ENCODE data around the gene CDH12. TPM values are rescaled to one million over a fixed set of nuclear protein-coding genes. Genes with fewer than 3 reads are reported as not detected.
"Not testable (repeated sequence)": the region's sequence is repeated elsewhere in the genome, so short reads cannot be mapped to it uniquely, and the experiment has no call there.

CDH12 gene
- not detected in 2 replicates for total RNA-seq

- H3K27me3 Mint-ChIP-seq (ENCODE audit: insufficient read depth), result peaks cover 3% of the 10 kb centered on the region
- no peaks in the 10 kb centered on the region for H3K36me3 Mint-ChIP-seq (ENCODE audit: low read depth)
- intact Hi-C loops (cut with micrococcal nuclease), result no loop called here
- DNase-seq (ENCODE audit: low spot score), result no peak
- H3K27ac Mint-ChIP-seq, result no peak within 1 kb of the TSS
- H3K4me1 Mint-ChIP-seq (ENCODE audit: low read depth), result peaks cover 6% of the 10 kb centered on the region
- peak within 1 kb of the TSS; percentile 45 for H3K4me3 Mint-ChIP-seq
- H3K9me3 Mint-ChIP-seq, result no peaks in the 10 kb centered on the region
Observed at GRCh38 chr5:22852807-22853660, at the start of gene CDH12. CDH12 (minus strand) TSS chr5:22853344.

GRCh38 chr5:22901885-22902284, 48.7 kb upstream of the CDH12 start:
- no peak overlapping the region for H3K27ac Mint-ChIP-seq
- intact Hi-C loops (cut with micrococcal nuclease), result no loop called here
- DNase-seq (ENCODE audit: low spot score), result no peak
- H3K4me1 Mint-ChIP-seq (ENCODE audit: low read depth), result no peaks in the 10 kb centered on the region
- no peak overlapping the region for H3K4me3 Mint-ChIP-seq
- no peaks in the 10 kb centered on the region for H3K36me3 Mint-ChIP-seq (ENCODE audit: low read depth)
- H3K27me3 Mint-ChIP-seq (ENCODE audit: insufficient read depth), result no peaks in the 10 kb centered on the region
- H3K9me3 Mint-ChIP-seq, result peaks cover 7% of the 10 kb centered on the region

- H3K9me3 Mint-ChIP-seq, result peaks cover 8% of the 10 kb centered on the region
- no peaks in the 10 kb centered on the region for H3K4me1 Mint-ChIP-seq (ENCODE audit: low read depth)
- DNase-seq (ENCODE audit: low spot score), result no peak
- no peak overlapping the region for H3K27ac Mint-ChIP-seq
- no peak overlapping the region for H3K4me3 Mint-ChIP-seq
- H3K27me3 Mint-ChIP-seq (ENCODE audit: insufficient read depth), result no peaks in the 10 kb centered on the region
- H3K36me3 Mint-ChIP-seq (ENCODE audit: low read depth), result no peaks in the 10 kb centered on the region
- intact Hi-C loops (cut with micrococcal nuclease), result no loop called here
Observed at GRCh38 chr5:22900801-22901310, 47.7 kb upstream of the CDH12 start.

- Mint-ChIP-seq H3K4me1 (ENCODE audit: low read depth) (no peaks in the 10 kb centered on the region), H3K4me3 (no peak overlapping the region), H3K27me3 (ENCODE audit: insufficient read depth) (no peaks in the 10 kb centered on the region), H3K36me3 (ENCODE audit: low read depth) (no peaks in the 10 kb centered on the region), H3K9me3 (peaks cover 6% of the 10 kb centered on the region), H3K27ac (no peak overlapping the region)
- intact Hi-C loops (cut with micrococcal nuclease), result no loop called here
- no peak for DNase-seq (ENCODE audit: low spot score)
Observed at GRCh38 chr5:22899341-22899740, 46.2 kb upstream of the CDH12 start.

- H3K36me3 Mint-ChIP-seq (ENCODE audit: low read depth), result no peaks in the 10 kb centered on the region
- no peak overlapping the region for H3K27ac Mint-ChIP-seq
- intact Hi-C loops (cut with micrococcal nuclease), result no loop called here
- no peaks in the 10 kb centered on the region for H3K4me1 Mint-ChIP-seq (ENCODE audit: low read depth)
- DNase-seq (ENCODE audit: low spot score), result no peak
- no peaks in the 10 kb centered on the region for H3K27me3 Mint-ChIP-seq (ENCODE audit: insufficient read depth)
- H3K9me3 Mint-ChIP-seq, result peaks cover 4% of the 10 kb centered on the region
- H3K4me3 Mint-ChIP-seq, result no peak overlapping the region
Observed at GRCh38 chr5:22896152-22896551, 43.0 kb upstream of the CDH12 start.

- intact Hi-C loops (cut with micrococcal nuclease), result no loop called here
- H3K4me1 Mint-ChIP-seq (ENCODE audit: low read depth), result no peaks in the 10 kb centered on the region
- no peak overlapping the region for H3K27ac Mint-ChIP-seq
- H3K27me3 Mint-ChIP-seq (ENCODE audit: insufficient read depth), result no peaks in the 10 kb centered on the region
- peaks cover 4% of the 10 kb centered on the region for H3K9me3 Mint-ChIP-seq
- DNase-seq (ENCODE audit: low spot score), result no peak
- no peaks in the 10 kb centered on the region for H3K36me3 Mint-ChIP-seq (ENCODE audit: low read depth)
- H3K4me3 Mint-ChIP-seq, result no peak overlapping the region
Observed at GRCh38 chr5:22892441-22892840, 39.3 kb upstream of the CDH12 start.

GRCh38 chr5:22889720-22890119, 36.6 kb upstream of the CDH12 start:
- Mint-ChIP-seq H3K27me3 (ENCODE audit: insufficient read depth) (no peaks in the 10 kb centered on the region), H3K27ac (no peak overlapping the region), H3K4me3 (no peak overlapping the region), H3K9me3 (no peaks in the 10 kb centered on the region), H3K4me1 (ENCODE audit: low read depth) (no peaks in the 10 kb centered on the region), H3K36me3 (ENCODE audit: low read depth) (no peaks in the 10 kb centered on the region)
- intact Hi-C loops (cut with micrococcal nuclease), result no loop called here
- no peak for DNase-seq (ENCODE audit: low spot score)

- Mint-ChIP-seq H3K27me3 (ENCODE audit: insufficient read depth) (no peaks in the 10 kb centered on the region), H3K4me3 (no peak overlapping the region), H3K4me1 (ENCODE audit: low read depth) (no peaks in the 10 kb centered on the region), H3K27ac (no peak overlapping the region), H3K36me3 (ENCODE audit: low read depth) (no peaks in the 10 kb centered on the region), H3K9me3 (no peaks in the 10 kb centered on the region)
- intact Hi-C loops (cut with micrococcal nuclease), result no loop called here
- DNase-seq (ENCODE audit: low spot score), result no peak
Observed at GRCh38 chr5:22887566-22887965, 34.4 kb upstream of the CDH12 start.

- DNase-seq (ENCODE audit: low spot score); intact Hi-C loops (cut with micrococcal nuclease); H3K27me3 Mint-ChIP-seq (ENCODE audit: insufficient read depth); H3K36me3 Mint-ChIP-seq (ENCODE audit: low read depth); H3K4me1 Mint-ChIP-seq (ENCODE audit: low read depth); H3K4me3 Mint-ChIP-seq; H3K9me3 Mint-ChIP-seq; H3K27ac Mint-ChIP-seq: not testable (repeated sequence)
Observed at GRCh38 chr5:22858911-22859310, 5.8 kb upstream of the CDH12 start.

- Mint-ChIP-seq H3K4me1 (ENCODE audit: low read depth) (peaks cover 6% of the 10 kb centered on the region), H3K4me3 (no peak overlapping the region), H3K27me3 (ENCODE audit: insufficient read depth) (peaks cover 3% of the 10 kb centered on the region), H3K36me3 (ENCODE audit: low read depth) (no peaks in the 10 kb centered on the region), H3K27ac (no peak overlapping the region), H3K9me3 (no peaks in the 10 kb centered on the region)
- no peak for DNase-seq (ENCODE audit: low spot score)
- intact Hi-C loops (cut with micrococcal nuclease), result no loop called here
Observed at GRCh38 chr5:22855824-22856223, 2.7 kb upstream of the CDH12 start.

GRCh38 chr5:22850981-22851380, 2.2 kb downstream of the CDH12 start:
- Mint-ChIP-seq H3K4me1 (ENCODE audit: low read depth) (peaks cover 6% of the 10 kb centered on the region), H3K27me3 (ENCODE audit: insufficient read depth) (peaks cover 3% of the 10 kb centered on the region), H3K9me3 (peaks cover 4% of the 10 kb centered on the region), H3K27ac (no peak overlapping the region), H3K4me3 (no peak overlapping the region), H3K36me3 (ENCODE audit: low read depth) (no peaks in the 10 kb centered on the region)
- no peak for DNase-seq (ENCODE audit: low spot score)
- intact Hi-C loops (cut with micrococcal nuclease), result no loop called here

GRCh38 chr5:22846693-22847092, 6.5 kb downstream of the CDH12 start:
- H3K36me3 Mint-ChIP-seq (ENCODE audit: low read depth), result no peaks in the 10 kb centered on the region
- intact Hi-C loops (cut with micrococcal nuclease), result no loop called here
- H3K9me3 Mint-ChIP-seq, result peaks cover 10% of the 10 kb centered on the region
- no peak overlapping the region for H3K4me3 Mint-ChIP-seq
- H3K4me1 Mint-ChIP-seq (ENCODE audit: low read depth), result no peaks in the 10 kb centered on the region
- no peaks in the 10 kb centered on the region for H3K27me3 Mint-ChIP-seq (ENCODE audit: insufficient read depth)
- H3K27ac Mint-ChIP-seq, result no peak overlapping the region
- no peak for DNase-seq (ENCODE audit: low spot score)

GRCh38 chr5:22844636-22845035, 8.5 kb downstream of the CDH12 start:
- H3K27ac Mint-ChIP-seq, result no peak overlapping the region
- H3K4me1 Mint-ChIP-seq (ENCODE audit: low read depth), result no peaks in the 10 kb centered on the region
- H3K36me3 Mint-ChIP-seq (ENCODE audit: low read depth), result no peaks in the 10 kb centered on the region
- H3K27me3 Mint-ChIP-seq (ENCODE audit: insufficient read depth), result no peaks in the 10 kb centered on the region
- H3K4me3 Mint-ChIP-seq, result no peak overlapping the region
- intact Hi-C loops (cut with micrococcal nuclease), result no loop called here
- DNase-seq (ENCODE audit: low spot score), result no peak
- peaks cover 21% of the 10 kb centered on the region for H3K9me3 Mint-ChIP-seq
